ENCODE measurements around the gene ZACN.

The ZACN gene

DNA sequence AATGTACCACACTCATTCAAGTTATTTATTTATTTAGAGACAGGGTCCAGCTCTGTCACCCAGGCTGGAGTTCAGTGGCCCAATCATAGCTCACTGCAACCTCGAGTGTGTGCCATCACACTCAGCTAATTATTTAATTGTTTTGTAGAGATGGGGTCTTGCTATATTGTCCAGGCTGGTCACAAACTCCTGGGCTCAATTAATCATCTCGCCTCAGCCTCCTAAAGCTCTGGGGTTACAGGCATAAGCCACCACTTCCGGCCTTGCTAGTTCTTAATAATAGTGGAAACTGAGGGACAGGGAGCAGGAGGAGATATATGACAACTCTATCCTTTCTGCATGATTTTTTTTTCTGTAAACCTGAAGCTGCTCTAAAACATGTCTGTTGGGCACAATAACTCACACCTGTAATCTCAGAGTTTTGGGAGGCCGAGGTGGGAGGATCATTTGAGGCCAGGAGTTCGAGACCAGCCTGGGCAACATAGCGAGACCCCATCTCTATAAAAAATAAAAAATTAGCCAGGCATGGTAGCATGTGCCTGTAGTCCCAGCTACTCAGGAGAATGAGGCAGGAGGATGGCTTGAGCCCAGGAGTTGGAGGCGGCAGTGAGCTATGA, 36.3 kb downstream of the ZACN start:
- Histone ChIP-seq H3K9ac (ENCODE audit: low read length) (no peak overlapping the region), H3K9me2 (replicated peaks; ENCODE audit: insufficient read depth, low read length) (no peaks in the 10 kb centered on the region), H3K4me2 (ENCODE audit: low read depth, low read length, poor library complexity, severe bottlenecking) (no peak overlapping the region), H3K27ac (ENCODE audit: low read depth, low read length) (no peak overlapping the region), H2AFZ (ENCODE audit: low read depth, low read length, severe bottlenecking) (no peak overlapping the region), H3K79me2 (ENCODE audit: insufficient read depth, low read length) (no peaks in the 10 kb centered on the region), H3K36me3 (ENCODE audit: low read length) (no peaks in the 10 kb centered on the region), H4K20me1 (ENCODE audit: low read depth, low read length) (no peaks in the 10 kb centered on the region), H3K9me3 (ENCODE audit: insufficient read depth, low read length) (no peaks in the 10 kb centered on the region), H3K4me3 (ENCODE audit: insufficient read depth, low read length, poor library complexity, severe bottlenecking) (no peak overlapping the region), H3F3A (ENCODE audit: insufficient read depth) (no peaks in the 10 kb centered on the region), H3K27me3 (ENCODE audit: low read length) (no peaks in the 10 kb centered on the region)
- TF ChIP-seq, protein P1, sequence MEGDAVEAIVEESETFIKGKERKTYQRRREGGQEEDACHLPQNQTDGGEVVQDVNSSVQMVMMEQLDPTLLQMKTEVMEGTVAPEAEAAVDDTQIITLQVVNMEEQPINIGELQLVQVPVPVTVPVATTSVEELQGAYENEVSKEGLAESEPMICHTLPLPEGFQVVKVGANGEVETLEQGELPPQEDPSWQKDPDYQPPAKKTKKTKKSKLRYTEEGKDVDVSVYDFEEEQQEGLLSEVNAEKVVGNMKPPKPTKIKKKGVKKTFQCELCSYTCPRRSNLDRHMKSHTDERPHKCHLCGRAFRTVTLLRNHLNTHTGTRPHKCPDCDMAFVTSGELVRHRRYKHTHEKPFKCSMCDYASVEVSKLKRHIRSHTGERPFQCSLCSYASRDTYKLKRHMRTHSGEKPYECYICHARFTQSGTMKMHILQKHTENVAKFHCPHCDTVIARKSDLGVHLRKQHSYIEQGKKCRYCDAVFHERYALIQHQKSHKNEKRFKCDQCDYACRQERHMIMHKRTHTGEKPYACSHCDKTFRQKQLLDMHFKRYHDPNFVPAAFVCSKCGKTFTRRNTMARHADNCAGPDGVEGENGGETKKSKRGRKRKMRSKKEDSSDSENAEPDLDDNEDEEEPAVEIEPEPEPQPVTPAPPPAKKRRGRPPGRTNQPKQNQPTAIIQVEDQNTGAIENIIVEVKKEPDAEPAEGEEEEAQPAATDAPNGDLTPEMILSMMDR (IDR thresholded peaks at IDR 0.05; ENCODE audit: insufficient read depth, low read length, poor library complexity, severe bottlenecking) = no peak
- TF ChIP-seq EZH2phosphoT487 (conservative IDR thresholded peaks at IDR 0.05; ENCODE audit: low read length) = no peak

DNA sequence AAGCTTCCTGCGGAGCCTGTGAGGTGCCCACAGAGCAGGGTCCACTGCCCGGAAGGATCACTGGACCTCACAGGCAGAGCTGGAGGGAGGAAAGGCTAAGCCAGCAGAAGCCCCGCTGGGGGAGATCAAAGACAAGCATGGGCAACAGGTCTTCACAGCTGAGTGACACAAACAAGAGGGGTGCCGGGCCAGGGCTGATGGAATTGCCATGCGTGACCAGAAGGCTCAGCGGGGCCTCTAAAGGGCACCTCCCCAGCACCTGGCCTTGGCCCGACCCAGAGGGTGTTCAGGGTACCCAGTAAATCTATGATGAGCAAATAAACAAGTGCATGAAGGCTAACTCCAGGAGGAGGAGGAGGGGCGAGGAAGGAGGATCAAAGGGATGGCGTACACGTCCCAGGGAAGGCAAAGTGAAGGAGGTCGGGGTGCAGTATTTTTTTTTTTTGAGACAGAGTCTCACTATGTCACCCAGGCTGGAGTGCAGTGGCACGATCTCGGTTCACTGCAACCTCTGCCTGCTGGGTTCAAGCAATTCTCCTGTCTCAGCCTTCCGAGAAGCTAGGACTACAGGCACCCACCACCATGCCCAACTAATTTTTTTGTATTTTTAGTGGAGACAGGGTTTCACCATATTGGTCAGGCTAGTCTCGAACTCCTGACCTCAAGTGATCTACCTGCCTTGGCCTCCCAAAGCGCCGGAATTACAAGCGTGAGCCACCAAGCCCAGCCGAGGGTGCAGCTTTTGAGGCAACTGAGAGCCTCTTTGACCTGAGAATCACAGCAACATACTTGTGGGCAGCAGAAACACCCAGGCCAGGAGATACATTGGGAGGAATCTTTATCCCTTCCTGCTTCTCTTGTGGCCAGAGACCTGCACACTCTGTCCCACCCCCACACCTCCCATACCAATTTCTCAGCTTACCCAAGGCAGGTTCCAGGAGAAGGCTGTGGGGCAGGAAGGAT, 40.7 kb downstream of the ZACN start:
- TF ChIP-seq EZH2phosphoT487 (conservative IDR thresholded peaks at IDR 0.05; ENCODE audit: low read length) = no peak
- TF ChIP-seq, protein P1 (IDR thresholded peaks at IDR 0.05; ENCODE audit: insufficient read depth, low read length, poor library complexity, severe bottlenecking) = no peak
- no peak overlapping the region for H3K4me2 ChIP-seq (ENCODE audit: low read depth, low read length, poor library complexity, severe bottlenecking)
- H3K9me2 ChIP-seq (replicated peaks; ENCODE audit: insufficient read depth, low read length) = no peaks in the 10 kb centered on the region
- no peaks in the 10 kb centered on the region for H3K36me3 ChIP-seq (ENCODE audit: low read length)
- no peak overlapping the region for H3K9ac ChIP-seq (ENCODE audit: low read length)
- H4K20me1 ChIP-seq (ENCODE audit: low read depth, low read length) = no peaks in the 10 kb centered on the region
- H3K27me3 ChIP-seq (ENCODE audit: low read length) = no peaks in the 10 kb centered on the region
- no peaks in the 10 kb centered on the region for H3F3A ChIP-seq (ENCODE audit: insufficient read depth)
- H3K9me3 ChIP-seq (ENCODE audit: insufficient read depth, low read length) = no peaks in the 10 kb centered on the region
- no peak overlapping the region for H3K27ac ChIP-seq (ENCODE audit: low read depth, low read length)
- H3K4me3 ChIP-seq (ENCODE audit: insufficient read depth, low read length, poor library complexity, severe bottlenecking) = no peak overlapping the region
- H3K79me2 ChIP-seq (ENCODE audit: insufficient read depth, low read length) = no peaks in the 10 kb centered on the region
- no peak overlapping the region for H2AFZ ChIP-seq (ENCODE audit: low read depth, low read length, severe bottlenecking)

- Histone ChIP-seq H3K27ac (ENCODE audit: low read depth, low read length) (no peak overlapping the region), H3F3A (ENCODE audit: insufficient read depth) (no peaks in the 10 kb centered on the region), H3K79me2 (ENCODE audit: insufficient read depth, low read length) (no peaks in the 10 kb centered on the region), H3K4me2 (ENCODE audit: low read depth, low read length, poor library complexity, severe bottlenecking) (no peak overlapping the region), H3K4me3 (ENCODE audit: insufficient read depth, low read length, poor library complexity, severe bottlenecking) (no peak overlapping the region), H3K9me3 (ENCODE audit: insufficient read depth, low read length) (no peaks in the 10 kb centered on the region), H2AFZ (ENCODE audit: low read depth, low read length, severe bottlenecking) (no peak overlapping the region), H3K27me3 (ENCODE audit: low read length) (no peaks in the 10 kb centered on the region), H3K9me2 (replicated peaks; ENCODE audit: insufficient read depth, low read length) (no peaks in the 10 kb centered on the region), H4K20me1 (ENCODE audit: low read depth, low read length) (no peaks in the 10 kb centered on the region), H3K9ac (ENCODE audit: low read length) (no peak overlapping the region), H3K36me3 (ENCODE audit: low read length) (no peaks in the 10 kb centered on the region)
- TF ChIP-seq, protein P1 (IDR thresholded peaks at IDR 0.05; ENCODE audit: insufficient read depth, low read length, poor library complexity, severe bottlenecking) = no peak
- TF ChIP-seq EZH2phosphoT487 (conservative IDR thresholded peaks at IDR 0.05; ENCODE audit: low read length) = no peak
These were observed 41.7 kb downstream of the ZACN start for GRCh38 chr17:76120658-76121008.
